CD14-positive monocyte (primary cell): ENCODE results near the gene KLHL22. TPM values are rescaled to one million over a fixed set of nuclear protein-coding genes. Genes with fewer than 3 reads are reported as not detected.
A peak's percentile ranks its signal among the peaks of the same experiment; 100 is the strongest.

Experiments
- DNase-seq, 3 donors: peaks; one replicate each; pipeline ENCODE4 v3.0.0-alpha.2; 2011 to 2022
- H2AFZ ChIP-seq: 2 replicates; pipeline ENCODE4 v1.6.0; 2012; ENCODE audit warnings: mild to moderate bottlenecking, low read depth, low read length, inconsistent platforms; ENCODE audit not compliant: insufficient read depth, poor library complexity, severe bottlenecking
- H3K27ac ChIP-seq, 2 donors: 1 replicate in 1 of 2; 2 replicates in 1 of 2; pipeline ENCODE4 v1.5.1; 2012 to 2013; ENCODE audit warnings: low read length in 2 of 2, control low read depth in 1 of 2, inconsistent platforms in 1 of 2, low read depth in 1 of 2, mild to moderate bottlenecking in 1 of 2
- H3K27me3 ChIP-seq, 2 donors: one replicate each; pipeline versions ENCODE4 v1.6.0 to v1.6.1; 2011 to 2013; ENCODE audit warnings: low read length in 2 of 2; ENCODE audit not compliant: control insufficient read depth in 2 of 2, insufficient read depth in 2 of 2
- H3K36me3 ChIP-seq, 2 donors: replicated peaks in 1 of 2; 1 replicate in 1 of 2; 2 replicates in 1 of 2; pipeline versions ENCODE4 v1.5.1 to v1.6.1; 2012 to 2013; ENCODE audit warnings: low read length in 2 of 2, control low read depth in 1 of 2, inconsistent platforms in 1 of 2, mild to moderate bottlenecking in 1 of 2; ENCODE audit not compliant: insufficient read depth in 2 of 2, control insufficient read depth in 1 of 2
- H3K4me1 ChIP-seq, 2 donors: 1 replicate in 1 of 2; 2 replicates in 1 of 2; pipeline versions ENCODE4 v1.5.1 to v1.6.1; 2012 to 2013; ENCODE audit warnings: low read length in 2 of 2, control low read depth in 1 of 2, inconsistent platforms in 1 of 2, mild to moderate bottlenecking in 1 of 2, moderate library complexity in 1 of 2; ENCODE audit not compliant: insufficient read depth in 2 of 2, control insufficient read depth in 1 of 2
- H3K4me2 ChIP-seq: replicated peaks from 2 replicates; pipeline ENCODE3; 2012; ENCODE audit warnings: low read length, moderate library complexity, mild to moderate bottlenecking; ENCODE audit not compliant: poor library complexity, severe bottlenecking; ENCODE audit errors: extremely low read depth
- H3K4me3 ChIP-seq, 3 experiments: fragments of 200-600 bp in 1 of 3; sonication (generic) in 1 of 3; replicated peaks in 1 of 3; 1 replicate in 2 of 3; 2 replicates in 1 of 3; pipeline ENCODE4 v1.5.1; 2011 to 2013; ENCODE audit warnings: low read length in 3 of 3, mild to moderate bottlenecking in 3 of 3, control low read depth in 2 of 3, low read depth in 2 of 3, inconsistent platforms in 1 of 3, moderate library complexity in 1 of 3
- H3K79me2 ChIP-seq: 2 replicates; pipeline ENCODE4 v1.6.0; 2012; ENCODE audit warnings: mild to moderate bottlenecking, control low read depth, inconsistent platforms, low read length, moderate library complexity; ENCODE audit not compliant: insufficient read depth
- H3K9ac ChIP-seq: 2 replicates; pipeline ENCODE4 v1.6.0; 2017; ENCODE audit warnings: low read length, mild to moderate bottlenecking; ENCODE audit not compliant: insufficient read depth, poor library complexity, severe bottlenecking
- H3K9me3 ChIP-seq, 2 donors: replicated peaks in 1 of 2; 1 replicate in 1 of 2; 2 replicates in 1 of 2; pipeline versions ENCODE4 v1.5.1 to v1.6.1; 2012 to 2013; ENCODE audit warnings: low read length in 2 of 2, control low read depth in 1 of 2; ENCODE audit not compliant: control insufficient read depth in 1 of 2, insufficient read depth in 1 of 2
- H4K20me1 ChIP-seq: 2 replicates; pipeline ENCODE4 v1.6.0; 2012; ENCODE audit warnings: mild to moderate bottlenecking, low read length, control low read depth, moderate library complexity; ENCODE audit not compliant: insufficient read depth
- H3K27ac Mint-ChIP-seq, 7 donors: one replicate each; pipeline ENCODE4 v1.8.0; 2020; ENCODE audit warnings: mild to moderate bottlenecking in 7 of 7, mixed read lengths in 7 of 7, moderate library complexity in 6 of 7, inconsistent platforms in 2 of 7
- H3K27me3 Mint-ChIP-seq, 3 donors: one replicate each; pipeline ENCODE4 v1.8.0; 2021 to 2022; ENCODE audit warnings: low read depth in 3 of 3, mild to moderate bottlenecking in 3 of 3, mixed read lengths in 3 of 3, moderate library complexity in 3 of 3, inconsistent platforms in 1 of 3
- H3K36me3 Mint-ChIP-seq, 2 donors: one replicate each; pipeline ENCODE4 v1.8.0; 2020; ENCODE audit warnings: mixed read lengths in 2 of 2, inconsistent platforms in 1 of 2, mild to moderate bottlenecking in 1 of 2
- H3K4me1 Mint-ChIP-seq: one replicate; pipeline ENCODE4 v1.8.0; 2020; ENCODE audit warnings: mild to moderate bottlenecking, mixed read lengths
- H3K4me3 Mint-ChIP-seq, 2 donors: one replicate each; pipeline ENCODE4 v1.8.0; 2020; ENCODE audit warnings: mild to moderate bottlenecking in 2 of 2, mixed read lengths in 2 of 2, moderate library complexity in 1 of 2
- H3K9me3 Mint-ChIP-seq, 7 donors: one replicate each; pipeline ENCODE4 v1.8.0; 2020 to 2022; ENCODE audit warnings: mixed read lengths in 7 of 7, mild to moderate bottlenecking in 6 of 7, moderate library complexity in 6 of 7, inconsistent platforms in 2 of 7
- CTCF ChIP-seq: fragments of 200-600 bp; IDR thresholded peaks from one replicate; pipeline ENCODE4 v1.8.0; 2022; ENCODE audit warnings: antibody characterized with exemption, mild to moderate bottlenecking
- WGBS: methylation state at CpG from one replicate; pipeline ENCODE4 v1.1.5; 2013; ENCODE audit warnings: missing lambda C conversion rate; ENCODE audit not compliant: insufficient coverage; 5-methylcytosine and 5-hydroxymethylcytosine counted together
- intact Hi-C, 2 donors: fragments of 100-400 bp; cut with micrococcal nuclease; formaldehyde crosslinking; loops; one replicate each; pipeline versions ENCODE4 v1.15.0 to v1.15.1; 2023
- polyA plus RNA-seq, 3 donors: library from polyadenylated mRNA; depleted of rRNA in 1 of 3; unstranded in 2 of 3; stranded (reverse) in 1 of 3; fragments of 300-500 nt in 2 of 3; fragments of >200 nt in 1 of 3; fragmentation: Illumina TruSeq in 2 of 3; gene quantifications; 1 replicate in 2 of 3; 2 replicates in 1 of 3; pipeline ENCODE4 v1.2.3, GENCODE V29; 2012 to 2021

The KLHL22 gene
- polyA plus RNA-seq, 3 donors = 7.8 to 15.6 (median 9.2) TPM

GRCh38 chr22:20430720-20431510 is 64.7 kb downstream of the KLHL22 start:
- peak overlapping the region; percentile 89 for H2AFZ ChIP-seq
- intact Hi-C loops = no loop called here

More at GRCh38 chr22:20430720-20431510, 64.7 kb downstream of the KLHL22 start:
- H3K4me3 Mint-ChIP-seq = peak overlapping the region; percentile 81 to 92
- peaks cover 30 to 37% of the 10 kb centered on the region in 2 donors for H3K4me1 ChIP-seq
- DNase-seq = peak; percentile 51 to 60 (median 53)
- peak; percentile 18 for TF ChIP-seq CTCF
- H3K27ac Mint-ChIP-seq = no peak overlapping the region
- H3K9me3 ChIP-seq = peaks cover 3 to 46% of the 10 kb centered on the region in 2 donors
- H3K9me3 Mint-ChIP-seq = peaks cover 0 to 17% (median 14%) of the 10 kb centered on the region in 7 donors
- peak overlapping the region; percentile 27 for H3K9ac ChIP-seq
- peaks cover 14% of the 10 kb centered on the region for H4K20me1 ChIP-seq
- no peaks in the 10 kb centered on the region for H3K79me2 ChIP-seq
- peaks cover 2 to 31% of the 10 kb centered on the region in 2 donors for H3K36me3 Mint-ChIP-seq
- H3K27me3 ChIP-seq = peaks cover 38 to 94% of the 10 kb centered on the region in 2 donors
- peaks cover 78 to 97% (median 92%) of the 10 kb centered on the region in 3 donors for H3K27me3 Mint-ChIP-seq
- peaks cover 27% of the 10 kb centered on the region for H3K4me1 Mint-ChIP-seq
- no peaks in the 10 kb centered on the region for H3K36me3 ChIP-seq
- H3K4me3 ChIP-seq = peak overlapping the region in 1 of 3 experiments; percentile 78
- under 1% methylated on average over 87 of the region's 94 CpGs for WGBS
- peak overlapping the region; percentile 88 for H3K4me2 ChIP-seq
- no peak overlapping the region for H3K27ac ChIP-seq
